ENCODE results near the gene CHCHD6. TPM values are rescaled to one million over a fixed set of nuclear protein-coding genes. Genes with fewer than 3 reads are reported as not detected.

Gene CHCHD6
- total RNA-seq, 2 experiments from 2014 or later, result 8.7 to 9.3 TPM

DNA sequence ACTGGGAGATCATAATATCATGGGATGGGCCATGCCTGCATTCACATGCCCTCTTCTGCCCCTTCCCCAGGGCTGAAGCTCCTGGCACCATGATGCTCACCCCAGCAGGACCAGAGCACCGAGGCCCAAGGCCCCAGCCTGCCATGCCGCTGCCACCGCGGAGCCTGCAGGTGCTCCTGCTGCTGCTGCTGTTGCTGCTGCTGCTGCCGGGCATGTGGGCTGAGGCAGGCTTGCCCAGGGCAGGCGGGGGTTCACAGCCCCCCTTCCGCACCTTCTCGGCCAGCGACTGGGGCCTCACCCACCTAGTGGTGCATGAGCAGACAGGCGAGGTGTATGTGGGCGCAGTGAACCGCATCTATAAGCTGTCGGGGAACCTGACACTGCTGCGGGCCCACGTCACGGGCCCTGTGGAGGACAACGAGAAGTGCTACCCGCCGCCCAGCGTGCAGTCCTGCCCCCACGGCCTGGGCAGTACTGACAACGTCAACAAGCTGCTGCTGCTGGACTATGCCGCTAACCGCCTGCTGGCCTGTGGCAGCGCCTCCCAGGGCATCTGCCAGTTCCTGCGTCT, 284.5 kb downstream of the CHCHD6 start:
- ATAC-seq (ENCODE audit: poor library complexity) (no peak), DNase-seq (no peak)
- Histone ChIP-seq H3K4me3 (ENCODE audit: low read length) (no peak overlapping the region), H3K27ac (ENCODE audit: low read depth in 1 of 2, low read length in 2 of 2) (no peak overlapping the region), H3K36me3 (ENCODE audit: insufficient read depth, low read length) (peaks cover 14% of the 10 kb centered on the region), H3K4me1 (ENCODE audit: insufficient read depth, low read length) (peaks cover 16% of the 10 kb centered on the region), H3K9me3 (ENCODE audit: control insufficient read depth in 1 of 2, insufficient read depth in 1 of 2, low read length in 2 of 2) (peaks cover 0 to 5% of the 10 kb centered on the region in 2 experiments), H3K27me3 (ENCODE audit: control insufficient read depth in 1 of 2, insufficient read depth in 2 of 2, low read length in 2 of 2) (no peaks in the 10 kb centered on the region)
- H3K9me3 Mint-ChIP-seq, result no peaks in the 10 kb centered on the region
- peaks cover 7% of the 10 kb centered on the region for H3K4me1 Mint-ChIP-seq (ENCODE audit: low read depth)
- TF ChIP-seq, protein P1, sequence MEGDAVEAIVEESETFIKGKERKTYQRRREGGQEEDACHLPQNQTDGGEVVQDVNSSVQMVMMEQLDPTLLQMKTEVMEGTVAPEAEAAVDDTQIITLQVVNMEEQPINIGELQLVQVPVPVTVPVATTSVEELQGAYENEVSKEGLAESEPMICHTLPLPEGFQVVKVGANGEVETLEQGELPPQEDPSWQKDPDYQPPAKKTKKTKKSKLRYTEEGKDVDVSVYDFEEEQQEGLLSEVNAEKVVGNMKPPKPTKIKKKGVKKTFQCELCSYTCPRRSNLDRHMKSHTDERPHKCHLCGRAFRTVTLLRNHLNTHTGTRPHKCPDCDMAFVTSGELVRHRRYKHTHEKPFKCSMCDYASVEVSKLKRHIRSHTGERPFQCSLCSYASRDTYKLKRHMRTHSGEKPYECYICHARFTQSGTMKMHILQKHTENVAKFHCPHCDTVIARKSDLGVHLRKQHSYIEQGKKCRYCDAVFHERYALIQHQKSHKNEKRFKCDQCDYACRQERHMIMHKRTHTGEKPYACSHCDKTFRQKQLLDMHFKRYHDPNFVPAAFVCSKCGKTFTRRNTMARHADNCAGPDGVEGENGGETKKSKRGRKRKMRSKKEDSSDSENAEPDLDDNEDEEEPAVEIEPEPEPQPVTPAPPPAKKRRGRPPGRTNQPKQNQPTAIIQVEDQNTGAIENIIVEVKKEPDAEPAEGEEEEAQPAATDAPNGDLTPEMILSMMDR (IDR thresholded peaks at IDR 0.05), result no peak
- peaks cover 7% of the 10 kb centered on the region for H3K36me3 Mint-ChIP-seq (ENCODE audit: low read depth)
- POLR2A ChIA-PET, result no interaction called here
- no peak overlapping the region for H3K27ac Mint-ChIP-seq
- intact Hi-C loops (cut with DNase I, micrococcal nuclease), result loop anchor here in 1 of 2 experiments (10.0 kb wide), 2 partner anchors 904 to 994 kb away; partner anchors contain the start of gene SLC41A3
- no peaks in the 10 kb centered on the region for H3K27me3 Mint-ChIP-seq
- CTCF ChIA-PET, result no interaction called here
- H3K4me3 Mint-ChIP-seq, result no peak overlapping the region

DNA sequence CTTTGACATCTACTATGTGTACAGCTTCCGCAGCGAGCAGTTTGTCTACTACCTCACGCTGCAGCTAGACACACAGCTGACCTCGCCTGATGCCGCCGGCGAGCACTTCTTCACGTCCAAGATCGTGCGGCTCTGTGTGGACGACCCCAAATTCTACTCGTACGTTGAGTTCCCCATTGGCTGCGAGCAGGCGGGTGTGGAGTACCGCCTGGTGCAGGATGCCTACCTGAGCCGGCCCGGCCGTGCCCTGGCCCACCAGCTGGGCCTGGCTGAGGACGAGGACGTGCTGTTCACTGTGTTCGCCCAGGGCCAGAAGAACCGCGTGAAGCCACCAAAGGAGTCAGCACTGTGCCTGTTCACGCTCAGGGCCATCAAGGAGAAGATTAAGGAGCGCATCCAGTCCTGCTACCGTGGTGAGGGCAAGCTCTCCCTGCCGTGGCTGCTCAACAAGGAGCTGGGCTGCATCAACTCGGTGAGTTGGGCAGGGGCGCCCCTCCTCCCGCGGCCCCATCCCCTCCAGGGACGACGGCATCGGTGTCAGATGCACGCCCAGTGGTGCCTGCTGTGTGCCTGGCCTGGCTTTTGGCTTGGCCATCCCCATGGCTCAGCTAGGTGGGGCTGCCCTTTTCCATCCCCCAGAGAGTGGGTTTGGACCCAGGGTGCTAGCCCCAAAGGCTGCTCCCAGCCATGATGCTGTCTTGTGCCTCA, 285.4 kb downstream of the CHCHD6 start:
- intact Hi-C loops (cut with DNase I, micrococcal nuclease), result loop anchor here in 1 of 2 experiments (10.0 kb wide), 2 partner anchors 905 to 995 kb away; partner anchors contain the start of gene SLC41A3
- no peak overlapping the region for H3K4me3 Mint-ChIP-seq
- no peak overlapping the region for H3K27ac ChIP-seq (ENCODE audit: low read depth in 1 of 2, low read length in 2 of 2)
- POLR2A ChIA-PET, result no interaction called here
- peaks cover 6% of the 10 kb centered on the region for H3K4me1 ChIP-seq (ENCODE audit: insufficient read depth, low read length)
- CTCF ChIA-PET, result no interaction called here
- peaks cover 7% of the 10 kb centered on the region for H3K4me1 Mint-ChIP-seq (ENCODE audit: low read depth)
- no peak for DNase-seq
- H3K9me3 ChIP-seq (ENCODE audit: control insufficient read depth in 1 of 2, insufficient read depth in 1 of 2, low read length in 2 of 2), result peaks cover 0 to 5% of the 10 kb centered on the region in 2 experiments
- peaks cover 14% of the 10 kb centered on the region for H3K36me3 ChIP-seq (ENCODE audit: insufficient read depth, low read length)
- TF ChIP-seq, protein P1 (IDR thresholded peaks at IDR 0.05), result no peak
- no peaks in the 10 kb centered on the region for H3K27me3 Mint-ChIP-seq
- H3K4me3 ChIP-seq (ENCODE audit: low read length), result no peak overlapping the region
- H3K27ac Mint-ChIP-seq, result no peak overlapping the region
- peaks cover 7% of the 10 kb centered on the region for H3K36me3 Mint-ChIP-seq (ENCODE audit: low read depth)
- H3K9me3 Mint-ChIP-seq, result no peaks in the 10 kb centered on the region
- no peak for ATAC-seq (ENCODE audit: poor library complexity)
- no peaks in the 10 kb centered on the region for H3K27me3 ChIP-seq (ENCODE audit: control insufficient read depth in 1 of 2, insufficient read depth in 2 of 2, low read length in 2 of 2)

DNA sequence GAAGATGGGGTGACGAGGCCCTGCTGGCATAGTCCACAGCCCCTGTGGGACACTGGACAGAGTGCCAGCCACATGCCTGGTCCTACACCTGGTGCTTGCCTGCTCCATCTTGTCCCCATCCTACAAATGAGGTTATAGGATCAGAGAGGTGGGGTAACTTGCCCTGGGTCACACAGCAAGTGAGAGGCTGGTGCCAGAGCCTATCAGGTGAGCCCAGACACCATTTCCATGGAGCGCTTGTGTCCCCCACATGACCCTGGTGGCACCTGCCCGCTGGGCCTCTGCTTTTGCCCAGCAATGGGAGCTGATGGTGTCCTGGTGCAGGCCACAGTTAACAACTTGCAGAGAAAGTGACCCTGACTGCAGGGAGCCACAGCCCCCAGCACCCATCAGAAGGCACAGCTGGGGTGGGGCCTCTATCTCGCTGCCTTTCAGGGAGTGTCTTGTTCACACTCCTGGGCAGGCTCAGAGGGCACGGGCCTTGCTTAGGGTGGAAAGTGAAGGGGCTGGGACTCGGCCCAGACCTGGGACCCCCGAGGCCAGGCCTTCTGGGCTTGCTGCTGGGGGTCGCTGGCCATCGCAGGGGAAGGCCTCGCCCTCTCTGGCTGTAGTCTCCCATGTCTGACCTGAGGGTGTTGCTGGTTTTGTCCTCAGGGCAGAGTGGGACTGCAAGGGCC, 286.1 kb downstream of the CHCHD6 start:
- H3K4me3 ChIP-seq (ENCODE audit: low read length), result no peak overlapping the region
- no peak overlapping the region for H3K27ac ChIP-seq (ENCODE audit: low read depth in 1 of 2, low read length in 2 of 2)
- ChIA-PET POLR2A (no interaction called here), CTCF (no interaction called here)
- TF ChIP-seq, protein P1 (IDR thresholded peaks at IDR 0.05), result no peak
- Mint-ChIP-seq H3K27me3 (no peaks in the 10 kb centered on the region), H3K9me3 (no peaks in the 10 kb centered on the region), H3K27ac (no peak overlapping the region), H3K4me1 (ENCODE audit: low read depth) (peaks cover 7% of the 10 kb centered on the region), H3K4me3 (no peak overlapping the region), H3K36me3 (ENCODE audit: low read depth) (peaks cover 7% of the 10 kb centered on the region)
- H3K27me3 ChIP-seq (ENCODE audit: control insufficient read depth in 1 of 2, insufficient read depth in 2 of 2, low read length in 2 of 2), result no peaks in the 10 kb centered on the region
- peaks cover 14% of the 10 kb centered on the region for H3K36me3 ChIP-seq (ENCODE audit: insufficient read depth, low read length)
- ATAC-seq (ENCODE audit: poor library complexity) (no peak), DNase-seq (no peak)
- no peaks in the 10 kb centered on the region for H3K4me1 ChIP-seq (ENCODE audit: insufficient read depth, low read length)
- peaks cover 0 to 5% of the 10 kb centered on the region in 2 experiments for H3K9me3 ChIP-seq (ENCODE audit: control insufficient read depth in 1 of 2, insufficient read depth in 1 of 2, low read length in 2 of 2)
- intact Hi-C loops (cut with DNase I, micrococcal nuclease), result no loop called here
